ENCODE measurements around the gene CDKL5.
A peak's percentile ranks its signal among the peaks of the same experiment; 100 is the strongest.

CDKL5 gene

DNA sequence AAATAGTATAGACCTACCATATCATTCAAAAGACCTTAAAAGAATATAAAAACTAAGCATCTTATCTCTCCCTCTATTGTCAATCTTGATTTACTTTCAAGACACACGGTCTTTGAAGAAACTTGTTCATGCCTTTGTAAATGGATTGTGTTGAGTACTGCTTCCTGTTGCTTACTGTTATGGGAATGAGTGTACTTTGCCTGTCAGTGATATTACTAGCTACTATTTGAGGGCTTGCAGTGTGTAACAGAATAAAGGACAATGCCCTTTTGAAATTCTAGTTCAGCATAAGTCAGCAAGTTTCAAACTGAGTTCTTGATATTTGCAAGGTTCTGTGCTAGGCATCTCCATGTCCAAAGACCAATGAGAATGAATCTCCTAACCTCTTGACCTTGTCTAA, 36.0 kb downstream of the CDKL5 start:
- DNase-seq = no peak

- no peak for DNase-seq
Measured at GRCh38 chrX:18464499-18464898, 39.1 kb downstream of the CDKL5 start.

- no peak for DNase-seq
Measured at GRCh38 chrX:18465051-18465450, 39.6 kb downstream of the CDKL5 start.

GRCh38 chrX:18468599-18468998, 43.2 kb downstream of the CDKL5 start:
- DNase-seq = no peak

- no peak for DNase-seq
Measured at GRCh38 chrX:18471296-18471695, 45.9 kb downstream of the CDKL5 start.

DNA sequence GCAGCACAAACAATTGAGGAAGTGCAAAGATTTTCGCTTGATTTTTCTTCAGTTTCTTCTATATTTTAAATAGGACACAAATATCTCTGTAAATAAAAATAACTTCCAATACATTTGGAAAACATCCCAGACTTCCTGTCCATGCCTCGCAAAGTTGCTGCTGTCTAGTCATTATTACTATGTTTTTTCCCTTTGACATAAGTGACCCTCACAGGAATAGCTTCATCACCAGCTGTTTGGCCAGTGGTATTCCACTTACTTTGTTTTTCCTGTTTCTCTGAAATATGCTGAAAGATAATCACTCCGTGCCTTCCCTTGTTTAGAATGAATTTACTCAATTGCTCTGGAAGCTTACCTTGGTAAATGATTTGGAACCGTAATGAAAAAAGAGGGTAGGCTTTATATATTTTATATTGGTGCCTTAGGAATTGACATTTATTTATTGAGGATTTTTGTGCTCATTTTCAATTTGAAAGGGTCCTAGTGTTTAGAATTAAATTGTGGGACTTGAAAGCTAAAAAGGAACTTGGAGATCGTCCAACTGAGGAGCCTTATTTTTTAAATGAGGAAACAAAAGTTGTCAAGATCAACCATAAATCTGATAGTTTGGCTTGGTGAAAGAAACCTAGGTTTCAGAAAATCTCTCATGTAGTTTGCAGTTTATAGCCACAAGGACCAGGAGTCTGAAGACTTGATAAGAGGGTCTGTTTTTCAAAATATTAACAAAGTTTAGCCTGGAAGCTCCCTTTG, 65.6 kb downstream of the CDKL5 start:
- DNase-seq = no peak

DNA sequence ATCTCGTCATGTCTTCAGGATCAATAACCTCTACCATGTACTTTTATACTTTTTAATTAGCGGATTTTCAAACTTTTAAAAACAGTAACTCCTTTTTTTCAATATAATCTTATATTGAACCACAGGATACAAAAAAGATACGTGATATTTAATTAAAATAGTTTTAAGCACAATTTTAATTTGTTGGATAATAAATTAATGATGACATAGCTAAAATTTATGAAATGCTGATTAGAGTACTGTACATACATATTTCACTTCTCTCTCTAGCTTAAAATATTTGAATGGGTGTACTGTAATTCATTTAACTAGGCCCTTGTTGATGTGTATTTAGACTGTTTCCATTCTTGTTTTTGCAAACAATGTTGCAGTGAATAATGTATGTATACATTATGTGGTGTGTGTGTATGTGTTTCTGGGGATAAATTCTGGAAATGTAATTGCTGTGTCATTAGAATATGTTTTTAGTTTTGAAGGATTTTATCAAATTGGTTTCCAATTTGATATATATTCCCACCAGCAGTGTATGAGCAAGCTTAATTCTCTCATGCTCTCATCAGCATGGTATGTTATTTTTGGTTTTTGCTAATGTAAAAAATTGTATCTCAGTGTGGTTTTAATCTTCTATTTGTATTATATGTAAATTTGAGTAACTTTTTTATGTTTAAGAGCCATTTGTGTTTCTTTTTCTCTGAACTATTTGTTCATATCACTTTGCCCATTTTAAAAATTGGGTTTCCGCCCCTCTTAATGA, 66.4 kb downstream of the CDKL5 start:
- no peak for DNase-seq

- peak; percentile 25 for DNase-seq
Measured at GRCh38 chrX:18534949-18535348, 109.5 kb downstream of the CDKL5 start.

DNA sequence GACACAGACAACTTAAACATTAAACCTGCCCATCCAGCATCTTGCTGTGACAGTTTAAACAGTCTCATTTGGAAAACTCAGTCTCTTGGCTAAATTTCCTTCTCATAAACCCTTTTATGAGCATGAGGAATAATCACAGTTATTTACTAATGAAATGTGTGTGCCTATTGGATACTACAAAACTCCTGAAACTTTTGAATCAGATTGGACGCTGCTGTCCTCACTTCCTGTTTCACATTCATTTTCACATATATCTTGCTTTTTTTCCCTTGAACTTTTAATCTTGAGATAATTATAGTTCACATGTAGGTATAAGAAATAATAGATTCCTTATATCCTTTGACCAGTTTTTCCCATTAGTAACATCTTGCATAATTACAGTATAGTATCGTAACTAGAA, 111.7 kb downstream of the CDKL5 start:
- DNase-seq = no peak

GRCh38 chrX:18537524-18537923, 112.1 kb downstream of the CDKL5 start:
- no peak for DNase-seq

- no peak for DNase-seq
Measured at GRCh38 chrX:18542131-18542530, 116.7 kb downstream of the CDKL5 start.

DNA sequence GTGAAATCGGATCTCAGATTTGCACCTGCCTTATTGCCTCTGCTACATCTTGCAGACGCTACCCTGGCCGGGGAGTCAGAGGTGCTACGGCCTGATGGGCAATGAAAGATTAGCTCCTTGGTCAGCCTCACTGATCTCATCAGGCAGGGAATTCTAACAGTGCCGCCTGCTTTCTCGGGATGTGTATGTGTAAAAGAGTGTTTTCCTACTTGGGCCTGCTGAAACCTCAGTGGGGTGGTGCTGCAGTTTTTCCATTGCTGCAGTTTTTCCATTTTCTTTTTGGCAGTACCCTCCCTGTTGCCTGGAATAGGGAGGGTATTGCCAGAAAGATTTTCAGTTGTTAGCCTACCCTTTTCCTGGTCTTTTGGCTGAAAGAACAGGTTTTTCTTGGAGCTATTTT, 117.5 kb downstream of the CDKL5 start:
- no peak for DNase-seq

GRCh38 chrX:18543738-18544137, 118.3 kb downstream of the CDKL5 start:
- no peak for DNase-seq

DNA sequence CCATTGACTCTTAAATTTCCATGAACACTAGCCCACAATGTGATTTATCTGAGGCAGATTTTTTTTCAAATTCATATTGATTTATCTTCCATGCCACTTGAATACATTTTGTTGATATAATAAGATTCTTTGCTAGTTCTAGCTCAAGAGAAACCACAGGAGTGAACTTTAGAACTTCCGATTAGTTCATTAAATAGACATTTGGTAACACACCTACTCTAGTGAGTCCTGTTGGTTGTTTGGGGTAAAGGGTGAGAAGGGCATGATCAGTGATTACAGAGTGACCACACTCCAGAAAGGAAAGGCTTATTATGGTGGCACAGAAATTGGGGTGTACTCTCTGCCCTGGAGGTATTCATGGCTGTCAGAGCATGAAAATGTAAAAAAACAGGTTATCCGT, 120.4 kb downstream of the CDKL5 start:
- no peak for DNase-seq

GRCh38 chrX:18548996-18549395, 123.6 kb downstream of the CDKL5 start:
- DNase-seq = no peak

GRCh38 chrX:18549643-18550042, 124.2 kb downstream of the CDKL5 start:
- DNase-seq = no peak

DNA sequence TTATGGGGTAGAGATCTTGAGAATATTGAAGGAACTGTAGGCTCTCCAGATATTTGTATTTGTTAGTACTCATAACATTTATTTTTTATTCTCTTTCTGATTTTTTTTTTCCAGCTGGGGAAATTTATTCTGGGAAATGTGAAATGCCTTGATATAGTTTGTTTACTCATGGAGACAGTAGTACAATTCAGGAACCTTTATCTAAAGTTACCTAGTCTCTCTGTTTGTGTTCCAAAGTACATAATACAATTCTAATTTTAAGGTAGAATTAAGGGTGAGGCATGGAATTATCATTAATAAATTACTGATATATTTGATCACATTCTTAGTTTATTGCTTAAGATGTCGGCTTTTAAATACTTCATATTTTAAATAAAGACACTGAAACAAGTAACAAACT, 132.5 kb downstream of the CDKL5 start:
- no peak for DNase-seq

DNA sequence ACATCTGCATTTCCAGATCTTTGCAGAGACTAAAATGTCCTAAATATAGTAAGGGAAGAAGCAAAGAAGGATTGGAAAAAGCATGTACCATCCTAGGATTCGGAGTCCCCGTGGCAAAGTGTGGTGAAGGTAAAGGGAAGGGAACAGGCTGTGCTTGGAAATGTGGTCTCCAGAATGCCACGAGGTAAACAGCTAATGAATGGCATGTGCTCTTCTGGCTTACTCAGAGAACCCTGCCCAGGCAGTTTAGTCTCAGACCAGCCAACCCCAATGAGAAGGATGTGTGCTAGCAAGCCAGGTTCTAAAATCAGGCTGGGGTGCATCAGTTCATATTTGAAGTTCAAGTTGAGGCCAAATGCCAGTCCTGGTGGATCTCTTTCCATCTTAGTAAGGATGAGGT, 133.4 kb downstream of the CDKL5 start:
- DNase-seq = no peak

DNA sequence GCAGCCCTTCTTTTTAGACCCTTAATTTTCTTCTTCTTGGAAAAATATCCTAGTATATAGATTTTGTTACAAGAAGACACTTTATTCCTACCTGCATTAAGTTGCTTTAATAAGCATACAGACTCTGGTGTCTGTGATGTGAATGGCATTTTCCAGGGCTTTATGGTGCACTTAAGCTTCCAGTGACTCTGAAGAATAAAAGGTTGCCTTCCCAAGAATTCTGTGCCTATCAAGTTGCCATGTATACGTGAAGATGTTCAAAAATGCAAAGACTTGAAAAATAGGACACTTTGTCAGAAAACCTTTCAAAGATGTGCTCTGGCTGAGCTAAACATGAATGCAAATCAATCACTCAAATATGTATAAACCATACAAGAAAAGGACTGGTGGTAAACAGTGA, 135.6 kb downstream of the CDKL5 start:
- DNase-seq = no peak

DNA sequence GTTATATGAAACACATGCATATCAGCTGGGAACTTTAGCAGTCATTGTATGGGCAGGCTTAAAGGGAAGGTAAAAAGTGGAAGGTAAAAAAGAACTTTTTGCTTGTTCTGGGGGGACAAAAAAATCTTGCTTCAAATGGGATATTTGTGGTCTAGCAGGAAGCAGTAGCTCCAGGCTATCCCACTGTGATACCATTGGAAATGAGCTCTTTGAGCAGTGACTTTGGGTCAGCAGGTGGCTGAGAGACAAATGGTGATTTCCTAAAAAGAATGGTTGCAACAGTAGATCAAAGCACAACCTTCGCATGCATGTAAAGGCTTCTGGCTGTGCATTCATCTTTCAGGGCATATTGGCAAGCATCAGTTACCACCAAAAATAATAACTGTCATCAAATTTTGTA, 140.3 kb downstream of the CDKL5 start:
- DNase-seq = no peak

- no peak for DNase-seq
Measured at GRCh38 chrX:18566748-18567147, 141.3 kb downstream of the CDKL5 start.

GRCh38 chrX:18573556-18573955, 148.1 kb downstream of the CDKL5 start:
- no peak for DNase-seq

DNA sequence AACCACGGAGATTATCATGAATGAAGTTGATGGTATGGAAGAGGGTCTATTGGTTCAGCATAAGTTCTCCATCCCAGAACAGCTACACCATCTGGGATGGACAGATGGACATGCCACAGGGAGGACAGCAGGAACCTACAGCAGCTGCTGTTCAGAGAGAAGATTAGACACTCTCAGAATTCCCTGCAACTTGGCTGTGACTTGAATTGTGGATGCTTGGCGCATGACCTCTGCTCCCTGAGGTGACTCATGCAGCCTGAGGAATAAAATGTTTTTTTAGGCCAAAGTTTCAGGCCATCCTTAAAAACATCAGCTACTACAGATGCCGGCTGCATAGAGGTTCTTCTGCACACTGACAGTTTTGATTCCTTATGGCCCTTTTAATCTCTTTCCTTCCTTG, 149.2 kb downstream of the CDKL5 start:
- no peak for DNase-seq

GRCh38 chrX:18575744-18576143, 150.3 kb downstream of the CDKL5 start:
- DNase-seq = no peak

DNA sequence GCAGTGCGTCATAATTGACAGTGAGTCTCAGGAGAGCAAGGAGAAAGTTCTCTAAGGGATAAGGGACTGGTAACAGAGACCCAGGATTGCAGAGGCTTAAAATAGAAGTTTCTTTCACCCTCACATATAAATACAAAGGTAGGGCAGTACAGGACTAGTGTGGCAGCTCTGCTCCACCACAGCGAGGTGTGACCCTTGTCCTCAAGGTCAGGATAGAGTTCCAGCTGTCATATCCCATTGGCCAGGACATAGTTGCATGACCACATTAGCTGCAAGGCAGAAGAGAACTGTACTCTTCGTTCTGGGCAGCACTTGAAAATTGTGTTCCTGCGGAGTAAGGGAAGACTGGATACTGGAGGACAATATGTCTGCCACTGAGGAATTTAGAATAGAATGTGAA, 152.0 kb downstream of the CDKL5 start:
- DNase-seq = no peak

Data from NCI-H69 (cell line).